HFF-Myc (cell line): ENCODE measurements around the gene FBXL20.

Source experiments
- DNase-seq: peaks from one replicate; pipeline ENCODE4 v3.0.0-alpha.2; 2011; ENCODE audit warnings: low read depth; ENCODE audit errors: extremely low read depth
- H3K4me3 ChIP-seq: replicated peaks from 2 replicates; pipeline ENCODE4 v1.5.1; 2011; ENCODE audit warnings: low read depth, mild to moderate bottlenecking, control low read depth, low read length
- TF ChIP-seq, protein P1 (sequence below): IDR thresholded peaks from 2 replicates; pipeline ENCODE4 v1.5.1; 2012; ENCODE audit warnings: mild to moderate bottlenecking, low read depth, low read length, control low read depth; ENCODE audit errors: missing control alignments

The FBXL20 gene

DNA sequence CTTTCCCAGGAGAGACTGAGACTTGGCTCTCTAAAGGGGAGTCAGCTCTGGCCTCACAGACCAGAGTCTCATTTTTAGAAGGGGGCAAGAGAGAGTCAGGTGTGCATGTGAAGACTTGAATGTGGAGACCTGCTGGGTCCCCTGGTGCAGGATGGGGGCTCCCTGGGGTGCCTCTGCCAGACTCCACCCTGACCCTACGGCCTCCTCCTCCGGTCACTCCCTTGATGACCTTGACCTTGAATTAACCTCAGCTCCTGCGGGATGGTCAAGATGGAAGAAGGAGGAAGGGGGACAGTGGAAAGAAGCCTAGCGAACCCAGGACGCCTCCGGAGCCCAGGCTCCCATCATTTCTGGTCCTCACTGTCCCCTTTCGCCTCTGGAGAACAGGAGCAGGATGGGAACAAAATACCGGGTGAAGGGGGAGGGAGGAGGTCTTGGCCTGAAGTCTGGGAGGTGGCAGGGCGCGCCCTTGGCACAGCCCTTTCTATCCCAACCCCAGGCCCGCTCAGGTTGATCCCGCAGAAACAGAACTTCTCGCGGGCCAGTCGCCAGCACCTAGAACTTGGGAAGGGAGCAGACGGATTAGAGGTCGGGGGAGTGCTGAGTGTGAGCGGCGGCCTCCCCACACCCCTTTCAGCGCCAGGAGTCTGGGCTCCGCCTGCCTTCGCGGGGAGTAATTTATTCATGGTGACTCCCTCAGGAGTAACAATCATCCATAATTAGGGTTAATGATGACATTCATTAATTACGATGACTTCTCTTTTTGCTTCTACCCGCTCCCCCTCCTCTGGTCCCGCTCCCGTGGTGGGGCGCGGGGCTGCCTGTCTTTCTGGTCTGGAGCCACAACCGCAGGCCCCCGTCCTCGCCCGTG is 177.3 kb downstream of the FBXL20 start:
- no peak for DNase-seq
- TF ChIP-seq, protein P1, sequence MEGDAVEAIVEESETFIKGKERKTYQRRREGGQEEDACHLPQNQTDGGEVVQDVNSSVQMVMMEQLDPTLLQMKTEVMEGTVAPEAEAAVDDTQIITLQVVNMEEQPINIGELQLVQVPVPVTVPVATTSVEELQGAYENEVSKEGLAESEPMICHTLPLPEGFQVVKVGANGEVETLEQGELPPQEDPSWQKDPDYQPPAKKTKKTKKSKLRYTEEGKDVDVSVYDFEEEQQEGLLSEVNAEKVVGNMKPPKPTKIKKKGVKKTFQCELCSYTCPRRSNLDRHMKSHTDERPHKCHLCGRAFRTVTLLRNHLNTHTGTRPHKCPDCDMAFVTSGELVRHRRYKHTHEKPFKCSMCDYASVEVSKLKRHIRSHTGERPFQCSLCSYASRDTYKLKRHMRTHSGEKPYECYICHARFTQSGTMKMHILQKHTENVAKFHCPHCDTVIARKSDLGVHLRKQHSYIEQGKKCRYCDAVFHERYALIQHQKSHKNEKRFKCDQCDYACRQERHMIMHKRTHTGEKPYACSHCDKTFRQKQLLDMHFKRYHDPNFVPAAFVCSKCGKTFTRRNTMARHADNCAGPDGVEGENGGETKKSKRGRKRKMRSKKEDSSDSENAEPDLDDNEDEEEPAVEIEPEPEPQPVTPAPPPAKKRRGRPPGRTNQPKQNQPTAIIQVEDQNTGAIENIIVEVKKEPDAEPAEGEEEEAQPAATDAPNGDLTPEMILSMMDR = no peak
- no peak overlapping the region for H3K4me3 ChIP-seq

DNA sequence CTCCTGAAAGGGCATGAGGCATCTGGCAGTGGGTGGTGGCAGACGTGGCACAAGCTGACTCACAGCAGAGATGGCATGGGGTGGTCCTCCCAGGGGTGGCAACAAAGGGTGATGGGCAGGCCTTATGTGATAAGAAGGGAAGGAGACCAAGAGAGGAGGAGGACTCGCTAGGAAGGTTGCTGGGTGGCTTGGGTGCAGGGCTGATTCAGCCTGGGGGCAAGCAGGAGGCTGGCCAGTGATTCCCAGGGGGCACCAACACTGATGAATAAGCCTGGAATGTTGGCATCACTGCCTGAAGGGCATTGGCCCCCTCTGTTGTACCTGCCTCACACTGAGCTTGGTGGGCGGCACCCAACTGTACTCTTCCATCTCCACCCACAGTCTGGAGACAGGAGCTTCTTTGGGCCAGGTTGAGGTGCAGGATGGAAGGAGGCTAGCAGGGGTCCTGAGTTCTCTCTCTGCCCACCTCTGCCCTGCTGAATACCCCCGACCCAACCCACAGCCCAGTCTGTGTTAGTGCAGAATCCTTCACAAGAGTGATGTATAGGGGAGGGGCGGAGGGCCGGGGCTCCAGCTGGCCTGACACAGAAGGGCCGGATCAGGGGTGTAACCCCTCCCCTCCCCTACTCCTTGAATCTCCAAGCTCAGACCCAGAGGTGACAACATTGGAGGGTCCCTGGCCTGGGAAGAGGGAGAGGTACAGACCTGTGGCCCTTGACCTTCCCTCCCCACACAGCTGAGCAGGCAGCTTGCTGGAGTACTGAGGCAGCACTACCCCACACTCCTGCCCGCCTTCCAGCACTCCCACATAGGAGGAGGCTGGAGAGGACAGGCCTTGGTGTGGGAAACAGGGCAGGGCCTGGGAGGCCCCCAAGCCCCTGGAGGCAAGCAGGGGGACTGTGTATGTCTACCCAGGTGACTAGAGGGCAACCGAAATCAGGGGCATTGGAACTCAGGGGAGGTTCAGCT is 178.3 kb downstream of the FBXL20 start:
- TF ChIP-seq, protein P1 = no peak
- H3K4me3 ChIP-seq = no peak overlapping the region

DNA sequence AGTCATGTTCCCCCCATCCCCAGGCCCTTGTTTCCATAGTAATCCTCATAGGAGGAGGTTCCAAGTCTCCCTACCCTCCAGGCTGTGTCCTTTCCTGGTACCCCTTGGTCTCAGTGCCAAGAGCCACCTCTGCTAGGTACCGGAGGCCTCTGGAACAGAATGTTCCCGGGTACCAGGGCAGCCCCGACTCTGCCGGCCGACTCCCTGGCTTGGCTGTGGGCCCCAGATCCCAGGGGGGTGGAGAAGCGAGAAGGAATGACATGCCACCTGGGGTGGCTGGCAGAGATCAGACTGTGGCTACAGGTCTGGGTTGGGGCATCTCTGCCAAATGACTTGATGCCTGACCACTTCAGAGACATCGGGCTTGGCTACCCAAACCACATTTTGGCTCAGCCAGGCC is 179.3 kb downstream of the FBXL20 start:
- TF ChIP-seq, protein P1 = no peak
- DNase-seq = no peak
- H3K4me3 ChIP-seq = no peak overlapping the region

More for the DNA sequence above, 178.3 kb downstream of the FBXL20 start:
- DNase-seq = no peak

DNA sequence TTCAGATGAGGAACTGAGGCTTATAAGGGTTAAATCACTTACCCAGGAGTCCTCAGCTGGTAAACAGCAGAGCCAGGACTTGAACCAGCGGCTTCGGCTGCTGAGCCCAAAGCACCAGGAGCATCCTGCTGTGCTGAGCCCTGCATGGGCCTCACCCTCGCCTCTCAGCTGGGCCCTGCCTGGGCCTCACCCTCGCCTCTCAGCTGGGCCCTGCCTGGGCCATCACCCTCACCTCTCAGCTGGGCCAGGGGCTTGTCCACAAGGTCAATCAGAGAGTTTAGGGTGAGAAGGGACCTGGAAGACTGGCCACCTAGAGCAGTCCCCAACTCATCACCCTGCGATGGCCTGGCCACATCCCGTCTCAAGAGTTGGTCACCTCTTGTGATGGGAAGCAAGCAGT is 179.9 kb downstream of the FBXL20 start:
- TF ChIP-seq, protein P1 = no peak
- no peak overlapping the region for H3K4me3 ChIP-seq
- DNase-seq = no peak

DNA sequence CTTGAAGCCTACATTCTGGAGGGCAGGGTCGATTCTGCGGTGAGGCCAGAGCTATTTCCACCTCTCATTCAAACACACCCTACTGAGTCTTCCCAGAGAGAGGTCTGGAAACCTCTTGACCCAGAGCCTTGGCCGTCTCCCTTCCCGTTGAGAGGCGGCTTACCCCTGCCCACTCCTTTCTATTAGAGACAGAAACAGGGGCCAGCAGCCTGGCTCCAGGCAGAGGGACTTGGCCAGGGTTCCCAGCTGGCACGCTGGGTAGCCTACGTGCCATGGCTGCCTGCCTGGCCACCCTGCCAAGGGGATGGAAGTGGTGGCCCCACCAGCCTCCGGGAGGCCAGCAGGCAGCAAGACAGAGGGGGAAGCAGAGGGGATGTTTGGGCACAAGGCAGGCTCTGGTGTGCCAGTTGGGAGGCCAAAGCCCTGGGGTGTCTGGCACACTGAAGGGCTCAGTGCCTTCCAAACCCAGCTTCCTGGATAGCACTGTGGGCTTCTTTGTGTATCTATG is 181.7 kb downstream of the FBXL20 start:
- DNase-seq = no peak
- H3K4me3 ChIP-seq = no peak overlapping the region
- TF ChIP-seq, protein P1 = no peak

DNA sequence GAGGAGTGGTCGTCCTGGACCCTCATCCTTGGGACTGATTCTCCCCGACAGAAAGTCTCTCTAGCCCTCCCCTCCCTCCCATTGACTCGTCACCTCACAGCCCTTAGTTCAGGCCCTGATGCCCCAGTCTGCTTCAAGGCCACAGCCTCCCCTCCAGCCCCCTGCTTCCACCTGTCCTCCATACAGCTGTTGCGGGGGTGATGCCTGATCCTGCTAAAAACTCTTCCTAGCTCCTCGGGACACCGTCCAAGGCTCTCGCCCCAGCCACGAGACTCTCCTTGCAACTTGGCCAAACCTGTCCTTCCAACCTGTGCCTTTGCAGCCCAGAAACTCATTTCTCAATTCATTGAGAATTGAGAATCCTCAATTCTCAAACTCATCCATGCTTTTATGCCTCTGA is 182.5 kb downstream of the FBXL20 start:
- no peak for DNase-seq
- TF ChIP-seq, protein P1 = no peak
- H3K4me3 ChIP-seq = no peak overlapping the region
